ENCODE data around the gene ADAMTS13. TPM values are rescaled to one million over a fixed set of nuclear protein-coding genes. Genes with fewer than 3 reads are reported as not detected.

The ADAMTS13 gene
- total and polyA plus RNA-seq, 2 donors (not counting 3 experiments of a cell fraction or from before 2014, with no cell fraction given): 1.5 to 2.5 TPM

GRCh38 chr9:133476036-133476931, 54.1 kb downstream of the ADAMTS13 start:
- no TSS peak for BruUV-seq (replicated peaks)

More at GRCh38 chr9:133476036-133476931, 54.1 kb downstream of the ADAMTS13 start:
- TF ChIP-seq GATA2 (IDR thresholded peaks at IDR 0.05; ENCODE audit: insufficient read depth, insufficient read length, low read depth, low read length) (no peak), MAX (IDR thresholded peaks at IDR 0.05; ENCODE audit: insufficient read depth, insufficient read length) (no peak), CTCF (IDR thresholded peaks at IDR 0.05; ENCODE audit: extremely low read depth in 1 of 2, insufficient read depth in 1 of 2, low read depth in 1 of 2, low read length in 2 of 2) (no peak), FOS (IDR thresholded peaks at IDR 0.05; ENCODE audit: borderline replicate concordance, insufficient read depth, low read length) (no peak), EZH2 (IDR thresholded peaks at IDR 0.05; ENCODE audit: borderline replicate concordance, low read depth, low read length, severe bottlenecking) (no peak), POLR2A (IDR thresholded peaks at IDR 0.05; ENCODE audit: low read depth, low read length) (no peak), POLR2AphosphoS5 (IDR thresholded peaks at IDR 0.05; ENCODE audit: insufficient read depth, low read depth, low read length) (no peak), MYC (IDR thresholded peaks at IDR 0.05; ENCODE audit: low read depth, low read length) (no peak), JUN (IDR thresholded peaks at IDR 0.05; ENCODE audit: borderline replicate concordance, insufficient read depth, insufficient read length, low read depth) (no peak)
- Histone ChIP-seq H3K27ac (ENCODE audit: insufficient read depth, low read depth, low read length) (no peak overlapping the region), H3K9ac (replicated peaks; ENCODE audit: extremely low read depth, insufficient read depth, low read length) (no peak overlapping the region), H3K4me2 (ENCODE audit: insufficient read depth, low read length) (no peak overlapping the region), H3K4me3 (replicated peaks in 1 of 3; ENCODE audit: insufficient read depth in 1 of 3, low read depth in 1 of 3, low read length in 3 of 3) (no peak overlapping the region), H3K79me2 (ENCODE audit: control insufficient read depth, insufficient read depth, low read length) (peaks cover 8% of the 10 kb centered on the region), H3K36me3 (ENCODE audit: control insufficient read depth in 2 of 2, extremely low read depth in 1 of 2, insufficient read depth in 2 of 2, low read length in 2 of 2) (peaks cover 3 to 36% of the 10 kb centered on the region in 2 experiments), H3K4me1 (ENCODE audit: control insufficient read depth, extremely low read depth, insufficient read depth, low read length) (peaks cover 6% of the 10 kb centered on the region), H3K9me3 (replicated peaks; ENCODE audit: control insufficient read depth, insufficient read depth, low read length) (no peaks in the 10 kb centered on the region), H3K27me3 (ENCODE audit: control insufficient read depth in 2 of 2, insufficient read depth in 2 of 2, low read length in 2 of 2) (no peaks in the 10 kb centered on the region), H4K20me1 (replicated peaks; ENCODE audit: control insufficient read depth, extremely low read depth, insufficient read depth, low read length) (no peaks in the 10 kb centered on the region), H3K9me1 (replicated peaks; ENCODE audit: control insufficient read depth, extremely low read depth, insufficient read depth, low read length) (no peaks in the 10 kb centered on the region), H2AFZ (ENCODE audit: low read depth, low read length) (no peak overlapping the region)
- no peak for DNase-seq (ENCODE audit: low read depth, low spot score)
- intact Hi-C loops (cut with micrococcal nuclease) (no loop called here), dilution Hi-C loops (cut with MboI; ENCODE audit: extremely low pct_ligation_motif_present, low sequenced_read_pairs) (no loop called here)
- POLR2A ChIA-PET: no interaction called here
- no peak for FAIRE-seq
- CTCF ChIA-PET: interaction anchor here (0.8 kb wide), 1 partner anchor 10 kb away, joined by 3 read pairs; no protein-coding TSS in a partner anchor

All from endothelial cell of umbilical vein (primary cell).